Effector memory CD4-positive, alpha-beta T cell (primary cell): ENCODE data around the gene SMAGP.

Experiments
- DNase-seq, 3 donors: peaks; one replicate each; pipeline ENCODE4 v3.0.0-alpha.2; 2020
- H3K27ac ChIP-seq: 2 replicates; pipeline ENCODE4 v1.7.0; 2013; ENCODE audit warnings: mild to moderate bottlenecking, low read length, moderate library complexity; ENCODE audit not compliant: insufficient read depth, poor library complexity, severe bottlenecking
- H3K27me3 ChIP-seq: replicated peaks from 2 replicates; pipeline ENCODE4 v1.7.0; 2013; ENCODE audit warnings: mild to moderate bottlenecking, low read length; ENCODE audit not compliant: insufficient read depth, control insufficient read depth, poor library complexity, severe bottlenecking
- H3K36me3 ChIP-seq: 2 replicates; pipeline ENCODE4 v1.7.0; 2013; ENCODE audit warnings: mild to moderate bottlenecking, low read length, moderate library complexity; ENCODE audit not compliant: control insufficient read depth, insufficient read depth
- H3K4me1 ChIP-seq: 2 replicates; pipeline ENCODE4 v1.7.0; 2013; ENCODE audit warnings: low read length, mild to moderate bottlenecking; ENCODE audit not compliant: control insufficient read depth, insufficient read depth, poor library complexity, severe bottlenecking
- H3K4me3 ChIP-seq: 2 replicates; pipeline ENCODE4 v1.7.0; 2013; ENCODE audit warnings: low read length, low read depth, mild to moderate bottlenecking; ENCODE audit not compliant: insufficient read depth, poor library complexity, severe bottlenecking
- H3K9me3 ChIP-seq: 2 replicates; pipeline ENCODE4 v1.7.0; 2013; ENCODE audit warnings: mild to moderate bottlenecking, low read length, moderate library complexity; ENCODE audit not compliant: control insufficient read depth

SMAGP gene

GRCh38 chr12:51214895-51215294 lies 55.3 kb downstream of the SMAGP start:
- Histone ChIP-seq H3K27me3 (no peaks in the 10 kb centered on the region), H3K4me1 (peaks cover 13% of the 10 kb centered on the region), H3K36me3 (no peaks in the 10 kb centered on the region), H3K9me3 (no peaks in the 10 kb centered on the region), H3K27ac (no peak overlapping the region), H3K4me3 (no peak overlapping the region)
- no peak for DNase-seq

- H3K4me1 ChIP-seq = no peaks in the 10 kb centered on the region
- H3K27me3 ChIP-seq = no peaks in the 10 kb centered on the region
- H3K27ac ChIP-seq = no peak overlapping the region
- H3K36me3 ChIP-seq = no peaks in the 10 kb centered on the region
- H3K9me3 ChIP-seq = no peaks in the 10 kb centered on the region
- no peak overlapping the region for H3K4me3 ChIP-seq
- no peak for DNase-seq
Measured at GRCh38 chr12:51210690-51211395, 59.4 kb downstream of the SMAGP start.

DNA sequence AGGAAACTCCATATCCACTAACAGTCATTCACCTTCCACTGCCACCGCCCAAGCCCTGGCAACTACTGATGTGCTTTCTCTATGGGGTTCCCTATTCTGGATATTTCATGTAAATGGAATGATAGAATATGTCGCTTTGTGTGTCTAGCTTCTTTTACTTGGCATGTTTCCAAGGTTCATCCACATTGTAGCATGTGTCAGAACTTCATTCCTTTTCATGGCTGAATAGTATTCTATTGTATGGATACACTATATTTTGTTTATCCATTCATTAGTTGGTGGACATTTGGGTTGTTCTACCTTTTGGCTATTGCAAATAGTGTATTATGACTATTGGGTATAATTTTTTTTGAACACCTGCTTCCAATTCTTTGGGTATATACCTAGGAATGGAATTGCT lies 61.0 kb downstream of the SMAGP start:
- Histone ChIP-seq H3K4me3 (no peak overlapping the region), H3K9me3 (no peaks in the 10 kb centered on the region), H3K27me3 (no peaks in the 10 kb centered on the region), H3K27ac (no peak overlapping the region), H3K36me3 (no peaks in the 10 kb centered on the region), H3K4me1 (no peaks in the 10 kb centered on the region)
- DNase-seq = no peak

DNA sequence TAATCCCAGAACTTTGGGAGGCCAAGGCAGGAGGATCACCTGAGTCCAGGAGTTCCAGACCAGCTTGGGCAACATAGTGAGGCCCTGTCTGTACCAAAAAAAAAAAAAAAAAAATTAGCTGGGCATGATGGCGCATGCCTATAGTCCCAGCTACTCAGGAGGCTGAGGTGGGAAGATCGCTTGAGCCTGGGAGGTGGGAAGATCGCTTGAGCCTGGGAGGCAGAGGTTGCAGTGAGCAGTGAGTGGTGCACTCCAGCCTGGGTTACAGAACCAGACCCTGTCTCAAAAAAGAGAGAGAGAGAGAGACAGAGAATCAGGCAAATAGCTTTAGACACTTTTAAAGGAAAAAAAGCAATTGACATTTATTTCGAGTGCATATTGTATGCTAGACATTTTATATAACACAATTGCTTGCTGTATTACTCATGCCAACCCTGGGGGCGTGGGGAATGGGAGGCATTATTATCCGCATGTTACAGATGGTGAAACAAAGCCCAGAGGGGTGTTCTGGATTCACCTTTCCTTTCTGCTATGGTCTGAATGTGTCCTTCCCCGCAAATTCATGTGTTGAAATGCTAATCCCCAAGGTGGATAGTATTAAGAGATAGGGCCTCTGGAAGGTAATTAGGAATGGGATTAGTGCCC lies 62.1 kb downstream of the SMAGP start:
- Histone ChIP-seq H3K27ac (no peak overlapping the region), H3K9me3 (no peaks in the 10 kb centered on the region), H3K4me1 (peaks cover 5% of the 10 kb centered on the region), H3K4me3 (no peak overlapping the region), H3K27me3 (no peaks in the 10 kb centered on the region), H3K36me3 (no peaks in the 10 kb centered on the region)
- DNase-seq = no peak

- Histone ChIP-seq H3K4me3 (no peak overlapping the region), H3K36me3 (no peaks in the 10 kb centered on the region), H3K9me3 (no peaks in the 10 kb centered on the region), H3K4me1 (peaks cover 11% of the 10 kb centered on the region), H3K27ac (no peak overlapping the region), H3K27me3 (no peaks in the 10 kb centered on the region)
- no peak for DNase-seq
Measured at GRCh38 chr12:51205350-51205749, 64.9 kb downstream of the SMAGP start.

- Histone ChIP-seq H3K4me3 (no peak overlapping the region), H3K27ac (peak overlapping the region; percentile 18), H3K4me1 (peaks cover 11% of the 10 kb centered on the region), H3K36me3 (peaks cover 6% of the 10 kb centered on the region), H3K9me3 (no peaks in the 10 kb centered on the region), H3K27me3 (no peaks in the 10 kb centered on the region)
- no peak for DNase-seq
Measured at GRCh38 chr12:51202718-51203117, 67.5 kb downstream of the SMAGP start.

GRCh38 chr12:51200806-51201205 lies 69.4 kb downstream of the SMAGP start:
- Histone ChIP-seq H3K9me3 (no peaks in the 10 kb centered on the region), H3K4me3 (no peak overlapping the region), H3K4me1 (peaks cover 11% of the 10 kb centered on the region), H3K36me3 (peaks cover 10% of the 10 kb centered on the region), H3K27ac (no peak overlapping the region), H3K27me3 (no peaks in the 10 kb centered on the region)
- no peak for DNase-seq

DNA sequence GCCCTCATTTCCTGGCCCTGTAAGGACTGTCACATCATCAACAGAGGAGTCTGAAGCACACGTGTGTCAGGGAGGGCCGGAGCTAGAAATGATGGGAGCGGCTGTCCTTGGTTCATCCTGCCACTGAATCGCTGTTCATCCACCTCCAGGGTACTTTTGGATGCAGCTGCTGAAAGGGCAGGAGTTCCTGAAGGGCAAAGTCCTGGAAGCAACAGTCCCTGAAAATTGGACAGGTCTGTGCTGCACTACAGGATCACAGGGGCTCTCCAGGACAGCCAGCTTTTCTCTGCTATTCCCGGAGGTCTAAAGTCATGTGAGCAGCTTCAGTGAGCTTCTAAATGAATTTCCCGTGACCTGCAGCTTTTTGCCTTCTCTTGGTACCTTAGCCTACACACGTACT lies 70.1 kb downstream of the SMAGP start:
- H3K9me3 ChIP-seq = no peaks in the 10 kb centered on the region
- no peak overlapping the region for H3K27ac ChIP-seq
- H3K27me3 ChIP-seq = no peaks in the 10 kb centered on the region

DNA sequence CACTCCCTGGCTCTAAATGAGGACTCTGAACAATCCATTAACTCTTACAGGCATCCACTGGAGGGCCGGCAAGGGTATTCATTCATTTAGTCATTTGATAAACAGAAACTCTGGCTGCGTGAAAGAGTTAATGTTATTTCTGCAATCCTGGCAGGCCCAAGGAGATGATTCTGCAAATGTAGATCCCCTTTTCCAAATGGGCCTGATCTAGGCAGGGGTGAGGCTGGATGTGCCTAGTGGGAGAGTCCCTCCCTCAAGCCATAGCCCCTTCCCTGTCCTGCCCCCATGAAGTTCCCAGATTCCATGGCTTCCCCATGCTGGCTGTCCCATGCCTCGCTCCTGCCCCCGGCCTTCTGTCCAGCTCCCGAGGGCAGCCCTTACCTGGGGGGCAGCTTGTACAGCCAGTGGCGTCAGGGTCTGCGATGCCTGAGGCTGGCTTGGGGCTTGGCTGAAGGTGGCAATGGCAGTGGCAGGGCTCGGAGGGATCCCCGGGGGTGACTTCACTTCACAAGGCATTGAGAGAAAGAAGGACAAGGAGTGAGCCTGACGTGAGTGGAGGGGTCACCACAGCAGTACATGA lies 70.8 kb downstream of the SMAGP start:
- no peak overlapping the region for H3K4me3 ChIP-seq
- no peaks in the 10 kb centered on the region for H3K27me3 ChIP-seq
- no peaks in the 10 kb centered on the region for H3K9me3 ChIP-seq
- H3K36me3 ChIP-seq = peaks cover 10% of the 10 kb centered on the region
- no peak for DNase-seq
- no peak overlapping the region for H3K27ac ChIP-seq
- H3K4me1 ChIP-seq = peaks cover 11% of the 10 kb centered on the region

More for the DNA sequence above, 70.1 kb downstream of the SMAGP start:
- H3K36me3 ChIP-seq = peaks cover 10% of the 10 kb centered on the region
- no peak overlapping the region for H3K4me3 ChIP-seq
- H3K4me1 ChIP-seq = peaks cover 11% of the 10 kb centered on the region
- no peak for DNase-seq
